ENCODE measurements around the gene ANXA1. TPM values are rescaled to one million over a fixed set of nuclear protein-coding genes. Genes with fewer than 3 reads are reported as not detected.

The ANXA1 gene
- total and polyA plus RNA-seq, 5 experiments from 2014 or later, result 33.9 to 239 (median 89.4) TPM

- ATAC-seq, result no peak
- H3K4me1 Mint-ChIP-seq, result peaks cover 17 to 34% (median 25%) of the 10 kb centered on the region in 4 donors
- POLR2A ChIA-PET, result interaction anchor here (4.7 kb wide), 1 partner anchor 22 kb away, joined by 15 read pairs; the partner anchor contains the start of gene ANXA1
- peak overlapping the region in 2 of 10 donors; percentile 13 to 42 for H3K4me3 Mint-ChIP-seq
- H3K9me3 Mint-ChIP-seq, result no peaks in the 10 kb centered on the region
- H3K27me3 Mint-ChIP-seq, result peaks cover 0 to 1% (median 0%) of the 10 kb centered on the region in 5 donors
- no peak for DNase-seq
- peak overlapping the region in 9 of 10 donors; percentile 24 to 98 (median 61) for H3K27ac Mint-ChIP-seq
- no peaks in the 10 kb centered on the region for H3K36me3 Mint-ChIP-seq
Observed at GRCh38 chr9:73129941-73130685, 21.6 kb upstream of the ANXA1 start.

DNA sequence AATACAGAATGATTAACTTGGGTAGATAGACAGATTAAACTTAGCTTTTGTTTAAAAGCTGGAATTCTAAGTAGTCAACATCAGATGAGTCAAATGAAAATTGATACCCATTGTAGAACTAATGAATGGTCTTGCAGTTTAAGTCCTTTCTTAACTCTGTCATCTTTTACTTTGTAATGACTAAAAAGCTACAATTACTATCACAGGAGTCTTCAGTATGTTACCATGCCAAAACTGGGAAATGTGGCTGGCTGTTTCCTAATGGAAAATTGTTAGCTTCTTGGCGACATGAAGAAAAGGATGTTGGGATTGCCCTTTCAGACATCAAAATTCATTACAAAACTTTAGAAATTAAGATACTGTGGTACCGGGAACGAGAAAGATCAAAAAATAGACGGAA lies 20.2 kb upstream of the ANXA1 start:
- POLR2A ChIA-PET, result interaction anchor here (0.6 to 4.7 kb wide), 3 partner anchors 17 to 23 kb away, joined by 3 to 15 read pairs (median 3); partner anchors contain the start of gene ANXA1
- Mint-ChIP-seq H3K27me3 (peaks cover 0 to 1% (median 0%) of the 10 kb centered on the region in 5 donors), H3K9me3 (no peaks in the 10 kb centered on the region), H3K4me1 (peaks cover 17 to 34% (median 25%) of the 10 kb centered on the region in 4 donors), H3K4me3 (peak overlapping the region; percentile 79 to 95 (median 90)), H3K36me3 (no peaks in the 10 kb centered on the region), H3K27ac (peak overlapping the region; percentile 85 to 99 (median 97))
- ATAC-seq (no peak), DNase-seq (no peak)

DNA sequence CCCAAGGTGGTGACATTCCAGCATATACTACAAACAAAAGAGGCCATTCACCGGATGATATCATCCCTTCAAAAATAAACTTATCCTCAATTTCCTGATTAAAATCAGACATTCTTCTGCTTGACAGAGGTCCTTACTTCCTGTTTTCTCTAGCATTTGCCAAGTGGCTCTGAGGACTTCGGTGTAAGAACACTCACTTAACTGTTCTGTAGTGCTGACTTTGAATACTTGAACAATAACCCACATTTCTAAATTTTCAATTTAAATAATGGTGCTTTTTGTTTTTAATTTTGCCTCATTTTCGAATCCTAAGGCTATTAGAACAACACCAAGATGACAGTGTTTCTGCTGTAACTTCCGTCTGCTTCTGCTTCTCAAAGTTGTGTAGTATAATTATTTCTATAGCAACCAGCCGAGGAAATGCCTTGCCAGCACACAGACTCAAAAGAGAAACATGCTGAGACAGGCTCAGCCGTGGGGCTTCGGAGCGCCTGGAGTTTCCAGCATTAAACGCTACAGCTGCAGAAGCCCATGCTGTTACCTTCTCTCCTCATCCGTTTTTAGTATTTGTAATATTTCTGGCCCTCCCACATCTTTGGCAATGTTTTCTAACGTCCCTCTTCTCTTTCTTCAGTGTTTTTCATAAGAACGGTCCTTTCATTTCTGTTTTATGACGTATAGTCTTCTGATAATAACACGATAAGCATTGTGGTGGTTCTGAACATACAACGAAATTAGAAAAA lies 19.5 kb upstream of the ANXA1 start:
- POLR2A ChIA-PET, result interaction anchor here (0.6 to 4.7 kb wide), 5 partner anchors 17 to 767 kb away, joined by 3 to 15 read pairs (median 3); partner anchors contain the start of genes ANXA1 and ZFAND5
- H3K4me1 Mint-ChIP-seq, result peaks cover 17 to 34% (median 25%) of the 10 kb centered on the region in 4 donors
- H3K27ac Mint-ChIP-seq, result peak overlapping the region; percentile 85 to 99 (median 97)
- H3K4me3 Mint-ChIP-seq, result peak overlapping the region; percentile 79 to 95 (median 90)
- H3K36me3 Mint-ChIP-seq, result no peaks in the 10 kb centered on the region
- DNase-seq (peak; percentile 43 to 88 (median 79)), ATAC-seq (peak; percentile 91 to 95)
- H3K9me3 Mint-ChIP-seq, result no peaks in the 10 kb centered on the region
- peaks cover 0 to 1% (median 0%) of the 10 kb centered on the region in 5 donors for H3K27me3 Mint-ChIP-seq

GRCh38 chr9:73133022-73133651 lies 18.5 kb upstream of the ANXA1 start:
- POLR2A ChIA-PET, result interaction anchor here (0.6 to 4.7 kb wide), 4 partner anchors 19 to 768 kb away, joined by 3 to 15 read pairs (median 6); partner anchors contain the start of genes ANXA1 and ZFAND5
- DNase-seq (peak in 2 of 10 donors; percentile 17 to 20), ATAC-seq (no peak)
- Mint-ChIP-seq H3K27me3 (no peaks in the 10 kb centered on the region), H3K9me3 (no peaks in the 10 kb centered on the region), H3K27ac (peak overlapping the region; percentile 85 to 99 (median 97)), H3K36me3 (no peaks in the 10 kb centered on the region), H3K4me3 (peak overlapping the region; percentile 79 to 95 (median 90)), H3K4me1 (peaks cover 17 to 34% (median 25%) of the 10 kb centered on the region in 4 donors)

DNA sequence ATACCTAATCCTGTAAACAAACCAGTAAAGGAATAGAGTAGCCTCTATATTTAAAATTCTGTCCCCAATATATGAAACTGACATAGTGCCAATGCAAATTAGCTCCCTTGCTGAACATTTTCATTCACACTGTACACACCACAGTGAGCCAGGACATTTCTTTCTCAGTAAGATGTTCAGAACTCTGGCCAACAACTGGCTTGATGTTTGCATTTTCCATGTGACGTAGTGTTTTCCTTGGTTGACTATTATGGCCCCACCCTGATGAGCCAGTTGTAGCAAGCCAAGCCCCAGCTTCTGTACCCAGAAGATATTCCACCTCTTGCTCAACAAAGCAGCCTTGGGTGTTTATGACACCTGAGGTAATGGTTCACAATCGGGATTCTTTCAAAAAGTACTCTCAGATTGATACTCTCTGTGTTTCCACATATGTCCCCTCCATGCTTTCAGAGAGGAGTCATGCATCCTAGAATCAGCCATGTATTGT lies 17.7 kb upstream of the ANXA1 start:
- Mint-ChIP-seq H3K27ac (peak overlapping the region in 8 of 10 donors; percentile 14 to 96 (median 46)), H3K9me3 (no peaks in the 10 kb centered on the region), H3K4me3 (peak overlapping the region in 4 of 10 donors; percentile 11 to 53 (median 28)), H3K27me3 (no peaks in the 10 kb centered on the region), H3K36me3 (no peaks in the 10 kb centered on the region), H3K4me1 (peaks cover 17 to 34% (median 25%) of the 10 kb centered on the region in 4 donors)
- POLR2A ChIA-PET, result interaction anchor here (2.4 to 4.7 kb wide), 2 partner anchors 18 to 21 kb away, joined by 9 to 15 read pairs; partner anchors contain the start of gene ANXA1
- DNase-seq (no peak), ATAC-seq (no peak)

DNA sequence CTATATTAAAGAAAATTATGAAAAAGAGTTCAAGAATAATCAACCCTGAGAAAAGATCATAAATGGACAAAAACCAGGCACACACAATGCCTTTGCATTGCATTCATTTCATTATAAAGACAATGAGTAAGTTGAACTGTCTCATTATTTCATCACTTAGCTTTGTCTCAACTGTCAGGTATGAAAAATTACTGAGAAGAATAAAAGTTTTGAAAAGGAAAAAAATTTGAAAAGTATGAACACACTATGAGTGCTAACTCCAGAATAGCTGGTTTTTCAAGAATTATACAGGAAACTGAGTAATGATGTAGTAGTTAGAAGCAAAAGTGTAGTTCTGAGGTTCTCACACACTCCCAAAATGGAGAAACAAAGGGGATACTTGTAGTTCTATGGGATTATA lies 16.3 kb upstream of the ANXA1 start:
- POLR2A ChIA-PET, result interaction anchor here (1.6 kb wide), 1 partner anchor 9 kb away, joined by 9 read pairs; no protein-coding TSS in a partner anchor

DNA sequence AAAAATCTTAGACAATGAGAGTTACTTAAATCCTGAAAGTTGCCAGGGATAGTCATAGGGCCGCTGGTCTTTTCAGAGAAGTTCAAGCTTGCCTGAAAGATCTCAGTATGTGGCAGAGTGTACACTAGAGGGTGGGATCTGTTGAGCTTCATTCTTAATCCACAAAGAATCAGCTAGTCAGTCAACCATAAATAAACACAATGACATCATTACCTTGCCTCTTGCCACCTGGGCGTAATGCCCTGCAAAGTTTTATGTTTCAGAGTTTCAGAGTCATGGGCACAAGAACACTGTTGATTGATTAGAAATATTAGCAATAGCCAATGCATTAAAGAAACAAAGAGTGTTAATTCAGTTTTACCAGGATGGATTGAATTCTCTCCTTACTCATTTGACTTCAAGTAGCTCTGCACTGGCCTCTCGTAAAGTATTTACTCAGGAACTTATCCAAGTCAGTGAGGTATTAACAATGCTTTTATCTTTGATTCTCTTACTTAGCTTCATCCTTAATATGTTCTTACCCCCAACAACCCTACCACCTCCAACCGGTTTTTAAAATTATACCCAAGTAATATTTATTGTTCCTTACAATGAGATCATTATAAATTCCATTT lies 14.3 kb upstream of the ANXA1 start:
- no peaks in the 10 kb centered on the region for H3K27me3 Mint-ChIP-seq
- no peak for ATAC-seq
- H3K9me3 Mint-ChIP-seq, result no peaks in the 10 kb centered on the region
- no peak for DNase-seq
- H3K27ac Mint-ChIP-seq, result no peak overlapping the region
- H3K36me3 Mint-ChIP-seq, result no peaks in the 10 kb centered on the region
- peaks cover 0 to 15% (median 5%) of the 10 kb centered on the region in 4 donors for H3K4me1 Mint-ChIP-seq
- POLR2A ChIA-PET, result no interaction called here
- no peak overlapping the region for H3K4me3 Mint-ChIP-seq

More for the DNA sequence above, 16.3 kb upstream of the ANXA1 start:
- DNase-seq (no peak), ATAC-seq (no peak)
- no peaks in the 10 kb centered on the region for H3K27me3 Mint-ChIP-seq
- H3K4me3 Mint-ChIP-seq, result no peak overlapping the region
- H3K27ac Mint-ChIP-seq, result peak overlapping the region in 2 of 10 donors; percentile 11 to 35
- no peaks in the 10 kb centered on the region for H3K9me3 Mint-ChIP-seq
- no peaks in the 10 kb centered on the region for H3K36me3 Mint-ChIP-seq
- peaks cover 5 to 30% (median 16%) of the 10 kb centered on the region in 4 donors for H3K4me1 Mint-ChIP-seq

DNA sequence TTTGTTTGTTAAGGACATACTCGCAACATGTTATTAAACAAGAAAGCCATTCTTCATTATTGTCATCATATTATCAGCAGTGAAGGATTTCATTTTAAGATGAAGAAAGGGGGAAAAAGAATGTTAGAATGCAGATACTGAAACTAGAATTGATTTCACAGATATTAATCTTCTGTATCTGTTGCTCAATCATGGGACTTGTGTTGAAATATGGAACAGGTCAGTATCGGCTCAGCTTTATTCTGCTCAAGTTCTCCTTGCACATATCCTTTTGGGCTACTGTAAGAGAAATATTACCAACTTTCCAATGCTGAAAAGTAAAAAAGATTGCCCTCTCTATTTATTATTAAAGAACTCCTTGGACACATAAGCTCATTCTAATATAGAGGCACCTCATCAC lies 13.8 kb upstream of the ANXA1 start:
- Mint-ChIP-seq H3K27me3 (no peaks in the 10 kb centered on the region), H3K9me3 (no peaks in the 10 kb centered on the region), H3K36me3 (no peaks in the 10 kb centered on the region), H3K4me1 (peaks cover 0 to 10% (median 3%) of the 10 kb centered on the region in 4 donors), H3K4me3 (no peak overlapping the region), H3K27ac (no peak overlapping the region)
- DNase-seq (no peak), ATAC-seq (no peak)
- POLR2A ChIA-PET, result no interaction called here

- Mint-ChIP-seq H3K4me3 (no peak overlapping the region), H3K27me3 (no peaks in the 10 kb centered on the region), H3K27ac (no peak overlapping the region), H3K4me1 (peaks cover 0 to 7% (median 2%) of the 10 kb centered on the region in 4 donors), H3K9me3 (no peaks in the 10 kb centered on the region), H3K36me3 (no peaks in the 10 kb centered on the region)
- POLR2A ChIA-PET, result no interaction called here
- no peak for ATAC-seq
- DNase-seq, result no peak
Observed at GRCh38 chr9:73138516-73138915, 13.1 kb upstream of the ANXA1 start.

DNA sequence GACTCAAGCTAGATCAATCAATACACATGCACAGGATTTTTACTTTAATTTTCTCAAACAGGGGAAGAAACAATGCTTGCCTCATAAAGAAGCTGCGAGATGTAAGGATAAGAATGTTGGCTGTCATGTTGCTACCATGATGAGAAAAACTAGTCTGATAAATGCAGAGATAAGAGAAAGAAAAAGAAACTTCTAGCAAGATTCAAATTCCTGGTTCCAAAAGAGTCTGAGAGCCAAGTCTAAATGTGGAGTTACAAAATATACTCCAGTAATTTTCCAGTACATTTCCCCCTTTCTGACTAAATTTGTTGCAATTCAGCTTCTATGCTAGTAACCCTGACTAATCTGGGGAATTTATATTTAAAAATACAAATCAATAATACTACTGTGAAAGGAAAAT lies 10.4 kb upstream of the ANXA1 start:
- Mint-ChIP-seq H3K4me3 (no peak overlapping the region), H3K36me3 (no peaks in the 10 kb centered on the region), H3K9me3 (no peaks in the 10 kb centered on the region), H3K27ac (no peak overlapping the region), H3K27me3 (no peaks in the 10 kb centered on the region), H3K4me1 (peaks cover 5 to 12% (median 10%) of the 10 kb centered on the region in 4 donors)
- ATAC-seq (no peak), DNase-seq (no peak)
- POLR2A ChIA-PET, result no interaction called here

- H3K4me1 Mint-ChIP-seq, result peaks cover 11 to 23% (median 16%) of the 10 kb centered on the region in 4 donors
- no peaks in the 10 kb centered on the region for H3K27me3 Mint-ChIP-seq
- DNase-seq, result no peak
- no peaks in the 10 kb centered on the region for H3K36me3 Mint-ChIP-seq
- peak overlapping the region in 2 of 10 donors; percentile 8 to 55 for H3K27ac Mint-ChIP-seq
- no peak for ATAC-seq
- H3K4me3 Mint-ChIP-seq, result peak overlapping the region in 1 of 10 donors; percentile 8
- no peaks in the 10 kb centered on the region for H3K9me3 Mint-ChIP-seq
- POLR2A ChIA-PET, result interaction anchor here (1.3 kb wide), 1 partner anchor 8 kb away, joined by 9 read pairs; no protein-coding TSS in a partner anchor
Observed at GRCh38 chr9:73143711-73144328, 7.8 kb upstream of the ANXA1 start.
